DND-41 (cell line): ENCODE results near the gene NKPD1.

Source experiments
- EZH2 ChIP-seq: IDR thresholded peaks from 3 replicates; pipeline ENCODE4 v1.6.1; 2012; ENCODE audit warnings: borderline replicate concordance, low read depth, mild to moderate bottlenecking, moderate library complexity, low read length, inconsistent platforms; ENCODE audit not compliant: severe bottlenecking
- TF ChIP-seq, protein P1 (sequence below): IDR thresholded peaks from 2 replicates; pipeline ENCODE4 v1.5.1; 2012; ENCODE audit warnings: borderline replicate concordance, low read length, moderate library complexity, mild to moderate bottlenecking; ENCODE audit not compliant: poor library complexity, severe bottlenecking; ENCODE audit errors: extremely low read depth

DNA sequence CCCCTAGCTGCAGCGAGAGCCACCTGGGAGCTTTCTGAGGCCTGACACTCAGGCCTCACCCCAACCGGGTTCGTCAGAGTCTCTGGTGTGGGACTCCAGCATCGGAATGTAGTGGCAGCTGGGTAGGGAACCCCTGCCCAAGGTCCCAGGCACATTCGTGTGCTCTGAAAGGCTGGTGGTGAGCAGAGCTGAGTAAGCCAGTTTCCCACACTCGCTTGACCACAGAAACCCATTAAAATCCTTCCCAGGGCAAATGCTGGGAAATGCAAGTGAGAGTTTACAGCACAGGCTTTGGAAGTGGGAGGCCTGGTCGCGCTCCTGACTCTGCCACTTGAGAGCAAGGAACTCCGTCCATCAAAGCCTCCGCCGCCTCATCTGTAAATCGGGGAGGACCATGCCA lies 13.0 kb upstream of the NKPD1 start:
- TF ChIP-seq, protein P1, sequence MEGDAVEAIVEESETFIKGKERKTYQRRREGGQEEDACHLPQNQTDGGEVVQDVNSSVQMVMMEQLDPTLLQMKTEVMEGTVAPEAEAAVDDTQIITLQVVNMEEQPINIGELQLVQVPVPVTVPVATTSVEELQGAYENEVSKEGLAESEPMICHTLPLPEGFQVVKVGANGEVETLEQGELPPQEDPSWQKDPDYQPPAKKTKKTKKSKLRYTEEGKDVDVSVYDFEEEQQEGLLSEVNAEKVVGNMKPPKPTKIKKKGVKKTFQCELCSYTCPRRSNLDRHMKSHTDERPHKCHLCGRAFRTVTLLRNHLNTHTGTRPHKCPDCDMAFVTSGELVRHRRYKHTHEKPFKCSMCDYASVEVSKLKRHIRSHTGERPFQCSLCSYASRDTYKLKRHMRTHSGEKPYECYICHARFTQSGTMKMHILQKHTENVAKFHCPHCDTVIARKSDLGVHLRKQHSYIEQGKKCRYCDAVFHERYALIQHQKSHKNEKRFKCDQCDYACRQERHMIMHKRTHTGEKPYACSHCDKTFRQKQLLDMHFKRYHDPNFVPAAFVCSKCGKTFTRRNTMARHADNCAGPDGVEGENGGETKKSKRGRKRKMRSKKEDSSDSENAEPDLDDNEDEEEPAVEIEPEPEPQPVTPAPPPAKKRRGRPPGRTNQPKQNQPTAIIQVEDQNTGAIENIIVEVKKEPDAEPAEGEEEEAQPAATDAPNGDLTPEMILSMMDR, result no peak
- no peak for TF ChIP-seq EZH2
